DOHH2 (cell line): ENCODE results near the gene SLC15A4.
"Not testable (repeated sequence)": the region's sequence is repeated elsewhere in the genome, so short reads cannot be mapped to it uniquely, and the experiment has no call there.

Experiments used
- H3F3A ChIP-seq: fragments of 200-600 bp; sonication (generic), shearing (Covaris generic); 2 replicates; pipeline ENCODE4 v1.6.0; 2016; ENCODE audit warnings: antibody characterized with exemption, mild to moderate bottlenecking; ENCODE audit not compliant: control insufficient read depth, insufficient read depth
- H3K27ac ChIP-seq: fragments of 200-600 bp; sonication (generic); 2 replicates; pipeline ENCODE4 v1.5.1; 2014; ENCODE audit warnings: low read depth, mild to moderate bottlenecking, low read length, moderate library complexity
- H3K27me3 ChIP-seq: fragments of 200-600 bp; sonication (generic); 2 replicates; pipeline ENCODE4 v1.6.1; 2014; ENCODE audit warnings: mild to moderate bottlenecking, low read length, mixed read lengths; ENCODE audit not compliant: control insufficient read depth
- H3K36me3 ChIP-seq: fragments of 200-600 bp; sonication (generic); 2 replicates; pipeline ENCODE4 v1.6.1; 2014; ENCODE audit warnings: mild to moderate bottlenecking, low read length, moderate library complexity, mixed read lengths; ENCODE audit not compliant: control insufficient read depth
- H3K4me1 ChIP-seq: fragments of 200-600 bp; sonication (generic); 2 replicates; pipeline ENCODE4 v1.6.1; 2014; ENCODE audit warnings: mild to moderate bottlenecking, low read length, mixed read lengths; ENCODE audit not compliant: control insufficient read depth
- H3K4me2 ChIP-seq: fragments of 200-600 bp; sonication (generic); 2 replicates; pipeline ENCODE4 v1.6.0; 2014; ENCODE audit warnings: mild to moderate bottlenecking, low read length, moderate library complexity
- H3K4me3 ChIP-seq: fragments of 200-600 bp; sonication (generic); 2 replicates; pipeline ENCODE4 v1.5.1; 2014; ENCODE audit warnings: mild to moderate bottlenecking, low read length, mixed read lengths
- H3K79me2 ChIP-seq: fragments of 200-600 bp; sonication (generic); 2 replicates; pipeline ENCODE4 v1.6.1; 2014; ENCODE audit warnings: mild to moderate bottlenecking, low read length, mixed read lengths; ENCODE audit not compliant: control insufficient read depth
- H3K9me2 ChIP-seq: fragments of 200-600 bp; sonication (generic); replicated peaks from 2 replicates; pipeline ENCODE4 v1.6.1; 2014; ENCODE audit warnings: mild to moderate bottlenecking, low read length, mixed read lengths; ENCODE audit not compliant: control insufficient read depth
- H3K9me3 ChIP-seq: fragments of 200-600 bp; sonication (generic); 2 replicates; pipeline ENCODE4 v1.6.1; 2014; ENCODE audit warnings: antibody characterized with exemption, low read length, mixed read lengths; ENCODE audit not compliant: control insufficient read depth, insufficient read depth
- H4K20me1 ChIP-seq: fragments of 200-600 bp; sonication (generic); 2 replicates; pipeline ENCODE4 v1.6.0; 2014; ENCODE audit warnings: low read depth, mild to moderate bottlenecking, antibody characterized with exemption, low read length, moderate library complexity; ENCODE audit not compliant: control insufficient read depth, insufficient read depth
- EZH2phosphoT487 ChIP-seq: fragments of 200-600 bp; sonication (generic); IDR thresholded peaks from 2 replicates; pipeline ENCODE4 v1.6.1; 2017; ENCODE audit warnings: borderline replicate concordance, mild to moderate bottlenecking, antibody characterized with exemption, low read length, moderate library complexity, mixed read lengths
- TF ChIP-seq, protein P1 (sequence below): fragments of 200-600 bp; sonication (generic); IDR thresholded peaks from one replicate; pipeline ENCODE4 v1.5.1; 2014; ENCODE audit warnings: antibody characterized with exemption, mild to moderate bottlenecking, low read depth, low read length; ENCODE audit not compliant: poor library complexity, severe bottlenecking

SLC15A4 gene

DNA sequence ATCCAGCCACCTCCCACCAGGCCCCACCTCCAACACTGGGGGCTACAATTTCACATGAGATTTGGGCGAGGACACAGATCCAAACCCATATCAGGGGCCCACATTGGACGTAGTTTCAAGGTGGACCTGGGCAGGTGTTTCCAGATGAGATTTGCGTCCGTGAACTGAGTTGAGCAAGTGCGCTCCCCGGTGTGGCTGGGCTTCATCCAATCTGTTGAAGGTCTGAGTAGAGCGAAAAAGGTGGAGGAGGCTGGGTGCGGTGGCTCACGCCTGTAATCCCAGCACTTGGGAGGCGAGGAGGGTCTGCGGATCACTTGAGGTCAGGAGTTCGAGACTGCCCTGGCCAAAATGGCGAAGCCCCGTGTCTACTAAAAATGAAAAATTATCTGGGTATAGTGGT lies 24.6 kb upstream of the SLC15A4 start:
- no peaks in the 10 kb centered on the region for H3K36me3 ChIP-seq
- no peaks in the 10 kb centered on the region for H3K9me3 ChIP-seq
- TF ChIP-seq, protein P1, sequence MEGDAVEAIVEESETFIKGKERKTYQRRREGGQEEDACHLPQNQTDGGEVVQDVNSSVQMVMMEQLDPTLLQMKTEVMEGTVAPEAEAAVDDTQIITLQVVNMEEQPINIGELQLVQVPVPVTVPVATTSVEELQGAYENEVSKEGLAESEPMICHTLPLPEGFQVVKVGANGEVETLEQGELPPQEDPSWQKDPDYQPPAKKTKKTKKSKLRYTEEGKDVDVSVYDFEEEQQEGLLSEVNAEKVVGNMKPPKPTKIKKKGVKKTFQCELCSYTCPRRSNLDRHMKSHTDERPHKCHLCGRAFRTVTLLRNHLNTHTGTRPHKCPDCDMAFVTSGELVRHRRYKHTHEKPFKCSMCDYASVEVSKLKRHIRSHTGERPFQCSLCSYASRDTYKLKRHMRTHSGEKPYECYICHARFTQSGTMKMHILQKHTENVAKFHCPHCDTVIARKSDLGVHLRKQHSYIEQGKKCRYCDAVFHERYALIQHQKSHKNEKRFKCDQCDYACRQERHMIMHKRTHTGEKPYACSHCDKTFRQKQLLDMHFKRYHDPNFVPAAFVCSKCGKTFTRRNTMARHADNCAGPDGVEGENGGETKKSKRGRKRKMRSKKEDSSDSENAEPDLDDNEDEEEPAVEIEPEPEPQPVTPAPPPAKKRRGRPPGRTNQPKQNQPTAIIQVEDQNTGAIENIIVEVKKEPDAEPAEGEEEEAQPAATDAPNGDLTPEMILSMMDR, result no peak
- TF ChIP-seq EZH2phosphoT487, result no peak
- peaks cover 20% of the 10 kb centered on the region for H3K27me3 ChIP-seq
- H3F3A ChIP-seq, result no peaks in the 10 kb centered on the region
- no peaks in the 10 kb centered on the region; the same call in none of the 2 replicates for H3K4me1 ChIP-seq
- H3K9me2 ChIP-seq, result no peaks in the 10 kb centered on the region
- H4K20me1 ChIP-seq, result 0 out of 2 replicates have a peak, but pooled peaks cover 3% of the 10 kb centered on the region
- H3K4me2 ChIP-seq, result no peak overlapping the region
- no peak overlapping the region for H3K4me3 ChIP-seq
- no peaks in the 10 kb centered on the region for H3K79me2 ChIP-seq
- no peak overlapping the region for H3K27ac ChIP-seq

DNA sequence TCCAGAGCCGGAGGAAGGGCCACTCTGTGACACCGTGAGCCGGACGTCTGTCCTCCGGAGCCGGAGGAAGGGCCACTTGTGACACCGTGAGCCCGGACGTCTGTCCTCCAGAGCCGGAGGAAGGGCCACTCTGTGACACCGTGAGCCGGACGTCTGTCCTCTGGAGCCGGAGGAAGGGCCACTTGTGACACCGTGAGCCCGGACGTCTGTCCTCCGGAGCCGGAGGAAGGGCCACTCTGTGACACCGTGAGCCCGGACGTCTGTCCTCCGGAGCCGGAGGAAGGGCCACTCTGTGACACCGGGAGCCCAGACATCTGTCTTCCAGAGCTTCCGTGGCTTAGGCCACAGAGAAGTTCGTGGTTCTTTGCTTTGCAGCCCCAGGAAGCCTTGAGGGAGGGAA lies 22.9 kb upstream of the SLC15A4 start:
- H3K79me2 ChIP-seq, H3K27ac ChIP-seq, H3F3A ChIP-seq, H3K36me3 ChIP-seq, H3K9me3 ChIP-seq, H3K4me3 ChIP-seq, H3K4me2 ChIP-seq, H3K9me2 ChIP-seq, H4K20me1 ChIP-seq, H3K27me3 ChIP-seq, H3K4me1 ChIP-seq: not testable (repeated sequence)

- H3K4me1 ChIP-seq, result peaks cover 32% of the 10 kb centered on the region
- no peak overlapping the region for H3K4me3 ChIP-seq
- no peaks in the 10 kb centered on the region for H3K36me3 ChIP-seq
- H3F3A ChIP-seq, result peaks cover 4% of the 10 kb centered on the region
- TF ChIP-seq, protein P1, result peak; percentile 16
- TF ChIP-seq EZH2phosphoT487, result no peak
- no peaks in the 10 kb centered on the region for H3K79me2 ChIP-seq
- H4K20me1 ChIP-seq, result no peaks in the 10 kb centered on the region
- no peak overlapping the region for H3K27ac ChIP-seq
- H3K9me3 ChIP-seq, result no peaks in the 10 kb centered on the region
- no peak overlapping the region for H3K4me2 ChIP-seq
- H3K9me2 ChIP-seq, result no peaks in the 10 kb centered on the region
- H3K27me3 ChIP-seq, result no peaks in the 10 kb centered on the region
Measured at GRCh38 chr12:128844031-128844635, 20.4 kb upstream of the SLC15A4 start.

DNA sequence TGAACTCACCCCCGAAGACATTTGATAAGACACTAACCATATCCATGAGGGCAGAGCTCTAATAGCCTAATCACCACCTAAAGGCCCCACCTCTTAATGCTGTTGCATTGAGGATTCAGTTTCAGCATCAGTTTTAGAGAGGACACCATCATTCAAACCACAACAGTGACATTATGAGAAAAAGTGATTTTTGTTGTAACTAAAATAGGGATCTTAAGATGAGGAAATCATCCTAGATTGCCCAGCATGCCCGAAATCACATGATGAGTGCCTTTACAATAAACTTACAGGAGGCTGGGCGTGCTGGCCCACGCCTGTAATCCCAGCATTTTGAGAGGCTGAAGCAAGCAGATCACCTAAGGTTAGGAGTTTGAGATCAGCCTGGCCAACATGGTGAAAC lies 19.8 kb upstream of the SLC15A4 start:
- no peaks in the 10 kb centered on the region for H4K20me1 ChIP-seq
- H3K79me2 ChIP-seq, result no peaks in the 10 kb centered on the region
- no peak for TF ChIP-seq EZH2phosphoT487
- TF ChIP-seq, protein P1, result no peak
- no peak overlapping the region for H3K27ac ChIP-seq
- no peak overlapping the region for H3K4me3 ChIP-seq
- H3K4me1 ChIP-seq, result peaks cover 34% of the 10 kb centered on the region
- H3F3A ChIP-seq, result peaks cover 6% of the 10 kb centered on the region
- H3K27me3 ChIP-seq, result no peaks in the 10 kb centered on the region
- no peaks in the 10 kb centered on the region for H3K9me2 ChIP-seq
- H3K4me2 ChIP-seq, result no peak overlapping the region
- H3K36me3 ChIP-seq, result no peaks in the 10 kb centered on the region
- no peaks in the 10 kb centered on the region for H3K9me3 ChIP-seq
